ENCODE results near the gene CDH6. TPM values are rescaled to one million over a fixed set of nuclear protein-coding genes. Genes with fewer than 3 reads are reported as not detected.

The CDH6 gene
- total RNA-seq, 1 donor from 2014 or later: 7.2 TPM

DNA sequence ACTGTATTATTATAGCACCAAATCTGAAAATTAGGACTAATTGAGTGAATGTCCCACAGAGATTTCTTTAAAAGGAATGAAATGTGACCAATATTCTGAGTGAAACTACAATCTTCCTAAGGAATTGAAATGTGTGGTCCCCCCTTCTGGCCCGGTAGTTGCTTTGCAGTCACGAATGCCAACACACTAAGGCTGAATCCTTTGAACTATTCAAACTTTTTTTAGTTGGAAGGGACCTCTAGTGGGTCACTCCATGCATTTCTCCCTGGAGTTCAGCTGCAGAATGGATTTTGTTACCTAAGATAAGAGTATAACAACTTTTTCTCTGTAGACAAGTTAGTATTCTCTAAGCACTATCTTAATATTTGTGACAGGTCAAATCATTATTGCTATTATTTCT lies 2.8 kb downstream of the CDH6 start:
- DNase-seq: no peak
- intact Hi-C loops (cut with DNase I): no loop called here
- Histone ChIP-seq H3K27me3 (ENCODE audit: low read depth) (peaks cover 31% of the 10 kb centered on the region), H3K9me3 (no peaks in the 10 kb centered on the region), H3K36me3 (no peaks in the 10 kb centered on the region), H3K4me3 (no peak overlapping the region), H3K27ac (no peak overlapping the region), H3K4me1 (peaks cover 12% of the 10 kb centered on the region)
- TF ChIP-seq, protein P1, sequence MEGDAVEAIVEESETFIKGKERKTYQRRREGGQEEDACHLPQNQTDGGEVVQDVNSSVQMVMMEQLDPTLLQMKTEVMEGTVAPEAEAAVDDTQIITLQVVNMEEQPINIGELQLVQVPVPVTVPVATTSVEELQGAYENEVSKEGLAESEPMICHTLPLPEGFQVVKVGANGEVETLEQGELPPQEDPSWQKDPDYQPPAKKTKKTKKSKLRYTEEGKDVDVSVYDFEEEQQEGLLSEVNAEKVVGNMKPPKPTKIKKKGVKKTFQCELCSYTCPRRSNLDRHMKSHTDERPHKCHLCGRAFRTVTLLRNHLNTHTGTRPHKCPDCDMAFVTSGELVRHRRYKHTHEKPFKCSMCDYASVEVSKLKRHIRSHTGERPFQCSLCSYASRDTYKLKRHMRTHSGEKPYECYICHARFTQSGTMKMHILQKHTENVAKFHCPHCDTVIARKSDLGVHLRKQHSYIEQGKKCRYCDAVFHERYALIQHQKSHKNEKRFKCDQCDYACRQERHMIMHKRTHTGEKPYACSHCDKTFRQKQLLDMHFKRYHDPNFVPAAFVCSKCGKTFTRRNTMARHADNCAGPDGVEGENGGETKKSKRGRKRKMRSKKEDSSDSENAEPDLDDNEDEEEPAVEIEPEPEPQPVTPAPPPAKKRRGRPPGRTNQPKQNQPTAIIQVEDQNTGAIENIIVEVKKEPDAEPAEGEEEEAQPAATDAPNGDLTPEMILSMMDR (IDR thresholded peaks at IDR 0.05): peak; percentile 11
- ATAC-seq: no peak

DNA sequence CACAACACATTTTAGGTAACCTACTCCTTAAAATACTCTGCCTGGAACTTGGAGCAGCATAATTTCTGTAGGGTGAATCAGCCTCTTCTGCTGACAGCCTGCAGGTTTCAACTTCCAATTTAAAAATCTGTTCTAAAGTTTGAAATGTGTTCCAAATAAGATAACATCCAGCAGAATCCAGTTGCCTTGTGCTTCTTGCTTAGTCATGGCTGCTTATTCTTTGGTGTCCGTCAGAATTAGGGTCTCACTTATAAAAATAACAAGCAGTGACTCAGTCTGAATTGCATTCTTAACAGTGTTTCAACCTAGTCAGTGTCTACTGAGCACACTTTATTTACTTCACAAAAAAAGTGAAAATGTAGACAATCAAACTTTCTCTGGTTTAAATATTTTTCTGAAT lies 3.7 kb downstream of the CDH6 start:
- peaks cover 12% of the 10 kb centered on the region for H3K4me1 ChIP-seq
- intact Hi-C loops (cut with DNase I): no loop called here
- no peak overlapping the region for H3K27ac ChIP-seq
- H3K36me3 ChIP-seq: no peaks in the 10 kb centered on the region
- H3K27me3 ChIP-seq (ENCODE audit: low read depth): peaks cover 31% of the 10 kb centered on the region
- H3K4me3 ChIP-seq: no peak overlapping the region
- no peaks in the 10 kb centered on the region for H3K9me3 ChIP-seq
- DNase-seq (no peak), ATAC-seq (no peak)
- TF ChIP-seq, protein P1 (IDR thresholded peaks at IDR 0.05): no peak

DNA sequence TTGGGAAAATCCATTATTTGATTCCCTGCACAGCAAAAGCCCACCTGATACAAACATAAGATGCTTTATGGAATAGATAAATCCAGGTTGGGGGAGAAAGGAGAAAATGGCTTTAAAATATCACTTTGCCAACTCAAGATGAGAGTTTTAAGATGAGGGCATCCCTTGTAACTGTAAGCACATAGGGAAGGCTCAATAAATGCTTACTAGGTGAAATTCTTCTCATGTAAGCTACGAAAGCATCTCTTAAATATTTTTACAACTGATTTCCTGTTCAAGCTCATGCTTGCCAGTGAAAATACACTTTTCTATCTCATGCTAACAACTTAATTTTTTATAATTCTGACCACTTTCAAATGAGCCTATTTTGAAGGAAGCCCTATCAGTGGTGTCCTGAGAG lies 11.5 kb downstream of the CDH6 start:
- ATAC-seq (no peak), DNase-seq (no peak)
- Histone ChIP-seq H3K27ac (no peak overlapping the region), H3K36me3 (no peaks in the 10 kb centered on the region), H3K4me3 (no peak overlapping the region), H3K27me3 (ENCODE audit: low read depth) (no peaks in the 10 kb centered on the region), H3K4me1 (no peaks in the 10 kb centered on the region), H3K9me3 (no peaks in the 10 kb centered on the region)
- intact Hi-C loops (cut with DNase I): no loop called here
- TF ChIP-seq, protein P1 (IDR thresholded peaks at IDR 0.05): no peak

DNA sequence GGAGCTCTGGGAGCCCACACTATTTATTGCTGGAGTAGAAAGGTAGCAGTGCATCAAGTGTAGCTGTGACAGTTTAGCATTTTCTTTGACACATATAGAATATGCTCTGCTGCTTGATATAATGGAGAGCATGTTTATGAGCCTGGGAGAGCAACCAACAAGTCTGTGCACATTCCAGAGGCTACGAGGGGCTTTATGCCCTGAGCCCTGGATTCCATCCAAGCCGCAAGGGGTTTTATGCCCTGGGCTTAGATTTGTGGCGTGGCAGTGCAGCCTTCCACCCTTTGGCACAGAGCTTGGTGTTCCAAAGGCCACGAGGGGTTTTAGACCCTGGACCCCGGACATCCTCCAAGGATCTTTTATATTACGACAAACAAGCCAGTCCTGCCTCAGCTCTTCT lies 14.6 kb downstream of the CDH6 start:
- Histone ChIP-seq H3K27me3 (ENCODE audit: low read depth) (no peaks in the 10 kb centered on the region), H3K4me3 (no peak overlapping the region), H3K9me3 (no peaks in the 10 kb centered on the region), H3K36me3 (no peaks in the 10 kb centered on the region), H3K4me1 (no peaks in the 10 kb centered on the region), H3K27ac (no peak overlapping the region)
- DNase-seq: no peak
- TF ChIP-seq, protein P1 (IDR thresholded peaks at IDR 0.05): no peak
- no peak for ATAC-seq
- intact Hi-C loops (cut with DNase I): no loop called here

DNA sequence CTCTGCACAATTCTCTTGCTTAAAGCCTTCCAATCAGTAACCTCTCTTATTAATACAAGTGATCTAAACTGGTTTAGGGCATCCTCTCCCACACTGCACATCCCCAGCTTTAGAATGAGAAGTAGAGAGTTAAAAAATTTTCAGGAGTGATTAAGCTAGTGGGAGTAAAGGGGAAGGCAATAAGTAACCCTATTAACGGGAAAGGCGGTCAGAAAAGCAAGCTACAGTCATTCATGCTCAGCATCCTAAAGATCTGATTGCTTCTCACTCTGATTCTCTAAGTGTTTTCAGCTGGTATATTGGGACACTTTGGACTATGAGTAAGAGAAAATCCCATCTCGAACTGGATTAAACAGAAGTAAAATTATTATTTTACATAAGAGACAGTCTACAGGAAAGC lies 15.8 kb downstream of the CDH6 start:
- DNase-seq (no peak), ATAC-seq (no peak)
- Histone ChIP-seq H3K4me3 (no peak overlapping the region), H3K36me3 (no peaks in the 10 kb centered on the region), H3K4me1 (no peaks in the 10 kb centered on the region), H3K9me3 (no peaks in the 10 kb centered on the region), H3K27ac (no peak overlapping the region), H3K27me3 (ENCODE audit: low read depth) (no peaks in the 10 kb centered on the region)
- TF ChIP-seq, protein P1 (IDR thresholded peaks at IDR 0.05): no peak
- intact Hi-C loops (cut with DNase I): no loop called here

DNA sequence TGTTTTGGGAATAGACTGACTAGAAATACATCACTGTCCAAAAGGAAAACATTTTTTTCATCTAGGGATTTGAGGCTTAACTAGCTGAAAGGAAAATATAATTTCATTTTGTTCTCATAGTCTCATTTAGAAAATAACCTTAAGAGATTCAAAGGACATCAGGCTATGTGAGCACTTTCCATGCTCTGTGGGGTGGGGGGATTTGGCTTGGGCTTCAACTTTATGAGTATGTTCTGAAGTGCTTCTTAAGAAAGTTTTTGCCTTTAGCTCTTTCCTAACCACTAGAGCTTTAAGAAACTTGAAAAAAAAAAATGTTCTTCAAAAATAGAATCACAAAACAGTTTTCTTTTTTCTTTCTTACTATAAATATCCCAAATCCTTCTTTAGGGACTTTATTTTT lies 17.6 kb downstream of the CDH6 start:
- no peak overlapping the region for H3K27ac ChIP-seq
- H3K4me1 ChIP-seq: no peaks in the 10 kb centered on the region
- TF ChIP-seq, protein P1 (IDR thresholded peaks at IDR 0.05): no peak
- intact Hi-C loops (cut with DNase I): no loop called here
- no peaks in the 10 kb centered on the region for H3K9me3 ChIP-seq
- no peaks in the 10 kb centered on the region for H3K27me3 ChIP-seq (ENCODE audit: low read depth)
- ATAC-seq (no peak), DNase-seq (no peak)
- no peak overlapping the region for H3K4me3 ChIP-seq
- no peaks in the 10 kb centered on the region for H3K36me3 ChIP-seq

Data from lower lobe of right lung (tissue), 2 donors.